ENCODE results near the gene TRIM3.

The TRIM3 gene

GRCh38 chr11:6475936-6476335 is 2.2 kb upstream of the TRIM3 start:
- no peaks in the 10 kb centered on the region for H3K9me3 Mint-ChIP-seq
- peaks cover 23% of the 10 kb centered on the region for H3K36me3 Mint-ChIP-seq (ENCODE audit: low read depth)
- TF ChIP-seq, protein P1, sequence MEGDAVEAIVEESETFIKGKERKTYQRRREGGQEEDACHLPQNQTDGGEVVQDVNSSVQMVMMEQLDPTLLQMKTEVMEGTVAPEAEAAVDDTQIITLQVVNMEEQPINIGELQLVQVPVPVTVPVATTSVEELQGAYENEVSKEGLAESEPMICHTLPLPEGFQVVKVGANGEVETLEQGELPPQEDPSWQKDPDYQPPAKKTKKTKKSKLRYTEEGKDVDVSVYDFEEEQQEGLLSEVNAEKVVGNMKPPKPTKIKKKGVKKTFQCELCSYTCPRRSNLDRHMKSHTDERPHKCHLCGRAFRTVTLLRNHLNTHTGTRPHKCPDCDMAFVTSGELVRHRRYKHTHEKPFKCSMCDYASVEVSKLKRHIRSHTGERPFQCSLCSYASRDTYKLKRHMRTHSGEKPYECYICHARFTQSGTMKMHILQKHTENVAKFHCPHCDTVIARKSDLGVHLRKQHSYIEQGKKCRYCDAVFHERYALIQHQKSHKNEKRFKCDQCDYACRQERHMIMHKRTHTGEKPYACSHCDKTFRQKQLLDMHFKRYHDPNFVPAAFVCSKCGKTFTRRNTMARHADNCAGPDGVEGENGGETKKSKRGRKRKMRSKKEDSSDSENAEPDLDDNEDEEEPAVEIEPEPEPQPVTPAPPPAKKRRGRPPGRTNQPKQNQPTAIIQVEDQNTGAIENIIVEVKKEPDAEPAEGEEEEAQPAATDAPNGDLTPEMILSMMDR (IDR thresholded peaks at IDR 0.05; ENCODE audit: unreplicated experiment in 3 of 3) = no peak
- peak overlapping the region in 2 of 3 experiments; percentile 8 to 57 for H3K27ac Mint-ChIP-seq
- H3K27me3 Mint-ChIP-seq (ENCODE audit: low read depth) = no peaks in the 10 kb centered on the region
- H3K4me3 Mint-ChIP-seq = peak overlapping the region; percentile 13 to 65 (median 45)
- H3K4me1 Mint-ChIP-seq = peaks cover 44% of the 10 kb centered on the region

GRCh38 chr11:6474806-6475500 is 1.2 kb upstream of the TRIM3 start:
- peak overlapping the region; percentile 85 to 90 (median 90) for H3K4me3 Mint-ChIP-seq
- TF ChIP-seq, protein P1 (IDR thresholded peaks at IDR 0.05; ENCODE audit: unreplicated experiment in 3 of 3) = no peak
- H3K27me3 Mint-ChIP-seq (ENCODE audit: low read depth) = no peaks in the 10 kb centered on the region
- H3K9me3 Mint-ChIP-seq = no peaks in the 10 kb centered on the region
- H3K4me1 Mint-ChIP-seq = peaks cover 35% of the 10 kb centered on the region
- peak overlapping the region; percentile 93 to 98 (median 94) for H3K27ac Mint-ChIP-seq
- peaks cover 23% of the 10 kb centered on the region for H3K36me3 Mint-ChIP-seq (ENCODE audit: low read depth)

DNA sequence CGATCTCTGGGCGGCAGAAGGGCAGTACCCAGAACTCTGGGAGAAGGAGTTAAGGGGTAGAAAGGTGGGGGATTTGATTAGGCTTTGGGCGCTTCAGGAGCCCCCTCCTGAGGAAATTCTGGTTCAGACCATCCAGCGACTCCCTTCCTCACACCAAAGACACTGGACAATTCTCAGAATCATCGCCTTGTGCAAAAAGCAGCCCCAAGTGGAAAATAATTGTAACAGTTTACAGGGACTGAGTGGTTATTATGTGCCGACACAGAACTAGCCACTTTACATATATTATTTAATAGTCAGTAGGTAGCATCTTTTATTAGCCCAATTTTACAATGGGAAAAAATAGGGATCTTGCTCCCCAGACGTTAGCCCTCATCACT is 662 bp upstream of the TRIM3 start:
- H3K9me3 Mint-ChIP-seq = no peaks in the 10 kb centered on the region
- peaks cover 31% of the 10 kb centered on the region for H3K4me1 Mint-ChIP-seq
- TF ChIP-seq, protein P1 (IDR thresholded peaks at IDR 0.05; ENCODE audit: unreplicated experiment in 3 of 3) = no peak
- H3K36me3 Mint-ChIP-seq (ENCODE audit: low read depth) = peaks cover 23% of the 10 kb centered on the region
- no peaks in the 10 kb centered on the region for H3K27me3 Mint-ChIP-seq (ENCODE audit: low read depth)
- peak overlapping the region; percentile 93 to 98 (median 94) for H3K27ac Mint-ChIP-seq
- H3K4me3 Mint-ChIP-seq = peak overlapping the region; percentile 85 to 90 (median 90)

DNA sequence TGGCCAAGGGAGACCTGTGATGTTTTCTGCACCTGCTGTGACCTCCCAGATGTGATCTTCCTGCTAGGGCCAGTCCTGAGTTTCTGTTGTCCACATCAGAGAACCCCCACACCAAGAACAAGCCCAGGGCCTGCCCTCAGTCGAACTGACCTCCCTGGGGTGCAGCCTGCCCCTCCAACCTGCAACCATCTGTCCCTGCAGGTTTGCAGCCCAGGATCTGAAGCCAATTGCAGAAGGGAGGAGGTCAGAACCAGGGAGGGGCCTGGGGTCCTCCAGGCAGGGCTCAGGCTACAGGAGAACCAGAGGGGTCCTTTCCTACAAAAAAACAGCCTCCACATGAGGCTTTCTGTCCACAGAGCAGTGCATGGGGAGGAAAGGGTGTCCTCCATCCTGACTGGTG is 807 bp downstream of the TRIM3 start:
- Mint-ChIP-seq H3K9me3 (no peaks in the 10 kb centered on the region), H3K27ac (peak overlapping the region in 2 of 3 experiments; percentile 46 to 60), H3K27me3 (ENCODE audit: low read depth) (no peaks in the 10 kb centered on the region), H3K4me3 (peak overlapping the region; percentile 84 to 92 (median 91)), H3K36me3 (ENCODE audit: low read depth) (peaks cover 12% of the 10 kb centered on the region), H3K4me1 (peaks cover 26% of the 10 kb centered on the region)
- TF ChIP-seq, protein P1 (IDR thresholded peaks at IDR 0.05; ENCODE audit: unreplicated experiment in 3 of 3) = no peak

DNA sequence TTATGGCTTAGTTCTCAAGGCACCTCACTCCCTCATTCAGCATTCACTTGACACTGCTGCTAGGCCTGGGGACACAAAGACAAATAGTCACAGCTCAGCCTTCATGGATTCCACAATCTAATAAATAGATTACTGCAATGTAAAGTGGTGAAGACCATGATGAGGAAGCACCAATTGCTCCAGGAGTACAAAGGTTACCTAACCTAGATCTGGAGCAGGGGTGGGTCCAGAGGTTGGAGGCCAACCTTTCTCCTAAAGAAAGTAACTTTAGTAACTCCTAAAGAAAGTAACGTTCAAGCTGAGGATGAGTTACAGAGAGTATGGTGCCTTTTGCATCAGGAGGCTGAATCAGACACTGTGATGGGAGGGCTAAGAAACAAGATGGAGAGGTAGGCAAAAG is 4.1 kb downstream of the TRIM3 start:
- Mint-ChIP-seq H3K4me1 (peaks cover 19% of the 10 kb centered on the region), H3K4me3 (no peak overlapping the region), H3K36me3 (ENCODE audit: low read depth) (peaks cover 4% of the 10 kb centered on the region), H3K27ac (no peak overlapping the region), H3K27me3 (ENCODE audit: low read depth) (no peaks in the 10 kb centered on the region), H3K9me3 (no peaks in the 10 kb centered on the region)
- TF ChIP-seq, protein P1 (IDR thresholded peaks at IDR 0.05; ENCODE audit: unreplicated experiment in 3 of 3) = no peak
